NCI-H2196 treated with DMSO at 0.1 percent for 48 hours (cell line): ENCODE measurements around the gene DNAJC1.
"Not testable (repeated sequence)": the region's sequence is repeated elsewhere in the genome, so short reads cannot be mapped to it uniquely, and the experiment has no call there.

ENCODE experiments used
- DNase-seq: peaks from one replicate; lab custom pipeline; 2025; ENCODE audit not compliant: unreplicated experiment; lab: John Stamatoyannopoulos, UW

DNAJC1 gene

GRCh38 chr10:21910798-21911197 lies 92.7 kb downstream of the DNAJC1 start:
- no peak for DNase-seq

DNA sequence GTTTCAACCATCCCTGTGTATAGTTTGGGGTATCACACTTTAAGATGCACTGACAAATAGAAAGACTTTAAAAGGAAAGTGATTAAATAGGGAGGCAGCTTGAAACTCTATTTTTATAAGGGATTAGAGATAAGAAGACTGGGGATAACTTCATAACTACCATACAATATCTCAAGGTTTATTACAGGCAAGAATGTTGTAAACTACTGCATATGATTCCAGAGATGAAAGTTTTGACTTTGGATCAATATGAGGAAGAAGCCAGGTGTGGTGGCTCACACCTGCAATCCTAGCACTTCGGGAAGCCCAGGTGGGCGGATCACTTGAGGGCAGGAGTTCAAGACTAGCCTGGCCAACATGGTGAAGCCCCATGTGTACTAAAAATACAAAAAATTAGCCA lies 96.1 kb downstream of the DNAJC1 start:
- no peak for DNase-seq

- no peak for DNase-seq
These were observed 98.6 kb downstream of the DNAJC1 start for GRCh38 chr10:21904930-21905329.

DNA sequence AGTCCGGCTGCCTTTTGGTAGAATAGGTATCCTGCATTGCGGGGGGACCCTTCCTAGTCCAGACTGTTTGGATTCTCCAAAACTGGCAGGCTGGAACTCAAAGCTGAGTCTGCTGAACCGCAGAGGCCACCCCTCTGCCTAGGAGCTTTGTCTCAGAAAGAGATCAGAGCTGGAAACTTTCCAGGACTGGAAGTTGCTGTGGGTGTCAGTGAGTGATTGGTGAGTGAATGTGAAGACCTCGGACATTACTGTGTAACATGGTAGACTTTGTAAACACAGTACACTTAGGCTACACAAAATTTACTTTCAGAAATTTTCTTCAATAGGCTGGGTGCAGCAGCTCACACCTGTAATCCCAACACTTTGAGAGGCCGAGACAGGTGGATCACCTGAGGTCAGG lies 103.8 kb downstream of the DNAJC1 start:
- no peak for DNase-seq

GRCh38 chr10:21895932-21896331 lies 107.6 kb downstream of the DNAJC1 start:
- no peak for DNase-seq

DNA sequence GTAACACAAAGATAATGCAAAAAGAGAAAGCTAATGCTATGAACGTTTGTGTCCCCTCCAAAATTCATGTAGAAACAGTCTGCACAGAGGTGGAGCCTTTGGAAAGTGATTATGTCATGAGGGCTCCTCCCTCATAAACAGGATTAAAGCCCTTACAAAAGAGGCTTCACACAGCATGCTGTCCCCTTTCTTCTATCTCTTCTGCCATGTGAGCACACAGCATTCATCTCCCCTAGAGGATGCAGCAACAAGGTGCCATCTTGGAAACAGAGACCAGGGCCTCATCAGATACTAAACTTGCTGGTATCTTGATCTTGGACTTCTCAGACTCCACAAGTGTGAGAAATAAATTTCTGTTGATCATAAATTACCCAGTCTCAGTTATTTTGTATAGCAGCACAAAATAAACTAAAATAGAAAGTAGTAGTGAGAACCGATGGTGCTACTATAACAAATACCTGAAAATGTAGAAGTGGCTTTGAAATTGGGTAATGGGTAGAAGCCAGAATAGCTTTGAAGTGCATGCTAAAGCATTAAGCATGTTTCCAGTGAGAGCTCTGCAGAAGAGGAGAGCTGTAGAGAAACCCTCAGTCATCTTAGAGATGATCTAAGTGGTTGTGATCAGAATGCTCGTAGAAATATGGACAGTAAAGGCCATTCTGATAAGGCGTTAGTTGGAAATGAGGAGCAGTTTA lies 108.7 kb downstream of the DNAJC1 start:
- no peak for DNase-seq

DNA sequence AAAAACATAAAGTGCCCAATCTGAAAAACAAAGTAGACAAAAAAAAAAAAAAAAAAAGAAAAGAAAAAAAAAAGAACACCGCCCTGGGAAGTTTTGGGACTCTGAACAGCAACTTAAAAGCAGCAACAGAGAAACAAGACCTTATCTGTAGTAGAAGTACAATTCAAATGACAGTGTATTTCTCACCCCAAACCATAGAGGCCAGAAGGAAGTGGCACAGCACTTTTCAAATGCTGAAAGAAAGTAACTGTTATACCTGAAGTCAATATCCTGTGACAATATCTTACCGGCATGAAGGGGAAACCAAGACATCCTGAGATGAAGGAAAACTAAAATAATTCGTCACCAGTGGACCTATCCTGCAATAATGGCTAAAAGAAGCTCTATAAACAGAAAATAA lies 112.1 kb downstream of the DNAJC1 start:
- no peak for DNase-seq

GRCh38 chr10:21889477-21890275 lies 113.9 kb downstream of the DNAJC1 start:
- DNase-seq, result no peak

GRCh38 chr10:21888959-21889358 lies 114.6 kb downstream of the DNAJC1 start:
- no peak for DNase-seq

DNA sequence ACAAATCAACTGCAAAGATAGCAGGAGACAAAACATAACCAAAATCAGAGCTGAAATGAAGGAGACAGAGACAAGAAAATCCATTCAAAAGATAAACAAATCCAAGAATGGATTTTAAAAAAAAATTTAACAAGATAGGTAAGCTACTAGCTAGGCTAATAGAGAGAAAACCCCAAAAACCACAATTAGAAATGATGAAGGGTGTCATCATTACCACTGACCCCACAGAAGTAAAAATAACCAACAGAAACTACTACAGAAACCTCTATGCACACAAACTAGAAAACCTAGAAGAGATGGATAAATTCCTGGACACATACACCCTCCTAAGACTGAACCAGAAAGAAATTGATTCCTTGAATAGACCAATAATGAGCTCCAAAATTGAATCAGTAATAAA lies 117.6 kb downstream of the DNAJC1 start:
- no peak for DNase-seq

GRCh38 chr10:21873198-21873597 lies 130.3 kb downstream of the DNAJC1 start:
- no peak for DNase-seq

- not testable (repeated sequence) for DNase-seq
These were observed 130.8 kb downstream of the DNAJC1 start for GRCh38 chr10:21872771-21873170.

DNA sequence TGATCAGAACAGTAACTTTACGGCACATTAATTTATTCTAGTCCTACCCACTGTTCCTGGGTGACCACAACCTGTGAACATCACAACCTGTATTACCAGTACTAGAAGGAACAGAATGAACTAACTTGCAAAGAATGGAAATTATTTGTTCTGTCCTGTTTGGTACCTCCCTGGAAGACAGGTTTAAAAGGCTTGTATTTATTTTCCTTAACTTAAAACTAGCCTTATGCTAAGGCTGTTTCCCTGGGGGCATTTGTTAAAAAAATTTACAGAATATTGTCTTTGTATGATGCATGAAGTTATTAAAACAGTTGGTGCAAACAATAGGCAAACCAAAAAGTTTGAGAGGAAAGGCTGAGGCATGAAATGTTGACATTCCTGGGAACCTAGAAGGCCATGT lies 132.7 kb downstream of the DNAJC1 start:
- no peak for DNase-seq

- DNase-seq, result not testable (repeated sequence)
These were observed 134.4 kb downstream of the DNAJC1 start for GRCh38 chr10:21869087-21869486.

DNA sequence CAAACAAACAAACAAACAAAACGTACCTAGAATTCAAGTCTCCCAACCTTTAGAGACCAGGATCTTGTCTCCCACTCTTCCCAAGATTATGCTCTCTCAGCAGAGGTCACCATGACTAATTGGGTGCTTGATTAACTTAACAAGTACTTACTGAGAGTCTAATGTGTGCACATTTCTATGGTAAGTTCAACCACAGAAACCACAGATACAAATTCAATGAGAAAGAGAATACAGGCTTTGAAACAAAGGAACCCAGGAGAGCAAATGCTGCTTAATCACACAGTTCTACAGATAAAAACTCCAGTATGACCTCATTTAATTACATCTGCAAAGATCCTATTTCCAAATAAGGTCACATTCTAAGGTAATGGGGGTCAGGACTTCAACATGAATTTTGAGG lies 142.8 kb downstream of the DNAJC1 start:
- DNase-seq, result no peak

DNA sequence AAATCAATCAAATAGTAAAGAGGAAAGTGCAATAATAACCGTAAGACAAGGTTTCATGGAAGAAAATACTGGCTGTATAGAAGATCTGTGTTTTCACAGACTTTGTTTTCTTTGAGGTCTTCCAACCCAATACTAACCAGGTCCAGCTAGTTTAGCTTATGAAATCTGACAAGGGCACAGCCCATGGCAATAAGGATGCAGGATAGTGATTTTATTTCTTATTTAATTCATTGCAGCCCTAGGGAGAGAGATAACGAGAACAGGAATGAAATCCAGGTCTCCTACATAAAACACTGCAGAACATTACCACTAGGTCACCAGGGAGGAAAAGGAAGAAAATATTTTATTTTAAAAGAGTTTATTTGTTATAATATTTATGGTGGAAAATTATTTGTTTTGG lies 145.1 kb downstream of the DNAJC1 start:
- no peak for DNase-seq

- no peak for DNase-seq
These were observed 153.9 kb downstream of the DNAJC1 start for GRCh38 chr10:21849607-21850006.

GRCh38 chr10:21843645-21844044 lies 159.9 kb downstream of the DNAJC1 start:
- DNase-seq, result no peak

DNA sequence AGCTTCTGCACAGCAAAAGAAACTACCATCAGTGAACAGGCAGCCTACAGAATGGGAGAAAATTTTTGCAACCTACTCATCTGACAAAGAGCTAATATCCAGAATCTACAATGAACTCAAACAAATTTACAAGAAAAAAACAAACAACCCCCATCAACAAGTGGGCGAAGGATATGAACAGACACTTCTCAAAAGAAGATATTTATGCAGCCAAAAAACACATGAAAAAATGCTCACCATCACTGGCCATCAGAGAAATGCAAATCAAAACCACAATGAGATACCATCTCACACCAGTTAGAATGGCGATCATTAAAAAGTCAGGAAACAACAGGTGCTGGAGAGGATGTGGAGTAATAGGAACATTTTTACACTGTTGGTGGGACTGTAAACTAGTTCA lies 162.3 kb downstream of the DNAJC1 start:
- not testable (repeated sequence) for DNase-seq

DNA sequence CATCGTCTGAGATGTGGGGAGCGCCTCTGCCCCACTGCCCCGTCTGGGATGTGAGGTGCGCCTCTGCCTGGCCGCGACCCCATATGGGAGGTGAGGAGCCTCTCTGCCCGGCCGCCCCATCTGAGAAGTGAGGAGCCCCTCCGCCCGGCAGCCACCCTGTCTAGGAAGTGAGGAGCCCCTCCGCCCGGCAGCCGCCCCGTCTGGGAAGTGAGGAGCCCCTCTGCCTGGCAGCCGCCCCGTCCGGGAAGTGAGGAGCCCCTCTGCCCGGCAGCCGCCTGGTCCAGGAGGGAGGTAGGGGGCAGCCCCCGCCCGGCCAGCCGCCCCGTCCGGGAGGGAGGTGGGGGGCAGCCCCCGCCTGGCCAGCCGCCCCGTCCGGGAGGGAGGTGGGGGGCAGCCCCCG lies 166.0 kb downstream of the DNAJC1 start:
- not testable (repeated sequence) for DNase-seq

GRCh38 chr10:21834574-21834973 lies 169.0 kb downstream of the DNAJC1 start:
- not testable (repeated sequence) for DNase-seq

DNA sequence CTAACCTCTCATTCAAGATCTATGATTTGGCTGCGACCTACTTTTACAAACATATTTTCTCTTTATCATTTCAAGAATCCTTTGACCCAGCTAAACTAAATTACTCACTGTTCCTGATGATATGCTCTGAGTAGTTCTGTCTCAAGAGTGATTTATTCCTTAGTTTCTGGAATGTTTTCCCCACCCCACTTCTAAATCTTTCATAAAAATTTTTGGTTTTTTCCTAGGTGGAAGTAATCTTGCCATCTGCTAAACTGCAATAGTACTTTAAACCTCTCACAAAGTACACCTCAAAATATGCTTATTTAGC lies 170.8 kb downstream of the DNAJC1 start:
- DNase-seq, result no peak
